Glomerular visceral epithelial cell (primary cell): ENCODE measurements around the gene OR9Q1.
"Not testable (repeated sequence)": the region's sequence is repeated elsewhere in the genome, so short reads cannot be mapped to it uniquely, and the experiment has no call there.

ENCODE experiments used
- DNase-seq: peaks from one replicate; pipeline ENCODE4 v3.0.0-alpha.2; 2016; ENCODE audit errors: extremely low spot score

OR9Q1 gene

GRCh38 chr11:58134151-58134550 is 110.5 kb downstream of the OR9Q1 start:
- DNase-seq, result no peak

GRCh38 chr11:58135171-58135570 is 111.5 kb downstream of the OR9Q1 start:
- no peak for DNase-seq

GRCh38 chr11:58142761-58143160 is 119.1 kb downstream of the OR9Q1 start:
- no peak for DNase-seq

- DNase-seq, result no peak
Measured at GRCh38 chr11:58152781-58153180, 129.1 kb downstream of the OR9Q1 start.

- no peak for DNase-seq
Measured at GRCh38 chr11:58164389-58164788, 140.7 kb downstream of the OR9Q1 start.

- no peak for DNase-seq
Measured at GRCh38 chr11:58164990-58165389, 141.3 kb downstream of the OR9Q1 start.

GRCh38 chr11:58165504-58166106 is 141.9 kb downstream of the OR9Q1 start:
- no peak for DNase-seq

GRCh38 chr11:58177409-58178054 is 153.9 kb downstream of the OR9Q1 start:
- no peak for DNase-seq

GRCh38 chr11:58178444-58178843 is 154.8 kb downstream of the OR9Q1 start:
- DNase-seq, result no peak

GRCh38 chr11:58179648-58180047 is 156.0 kb downstream of the OR9Q1 start:
- DNase-seq, result peak; percentile 1

GRCh38 chr11:58186938-58187337 is 163.3 kb downstream of the OR9Q1 start:
- DNase-seq, result no peak

- no peak for DNase-seq
Measured at GRCh38 chr11:58188770-58189169, 165.1 kb downstream of the OR9Q1 start, which contains the start of gene OR9Q2. TSS of gene OR9Q2 (plus strand) at chr11:58189070. CDS start at chr11:58190491, 1,421 bp downstream.

- no peak for DNase-seq
Measured at GRCh38 chr11:58192229-58192628, 168.5 kb downstream of the OR9Q1 start.

- no peak for DNase-seq
Measured at GRCh38 chr11:58193391-58193790, 169.7 kb downstream of the OR9Q1 start.

- DNase-seq, result no peak
Measured at GRCh38 chr11:58195939-58196338, 172.3 kb downstream of the OR9Q1 start.

- no peak for DNase-seq
Measured at GRCh38 chr11:58199271-58199670, 175.6 kb downstream of the OR9Q1 start.

GRCh38 chr11:58204042-58204441 is 180.4 kb downstream of the OR9Q1 start, which contains the start of gene OR1S2:
TSS of gene OR1S2 (minus strand) at chr11:58204142. CDS start at chr11:58204142, 0 bp downstream.
- DNase-seq, result no peak

GRCh38 chr11:58212420-58212819 is 188.7 kb downstream of the OR9Q1 start, which contains the start of gene OR1S1:
TSS of gene OR1S1 (plus strand) at chr11:58212720.
- DNase-seq, result not testable (repeated sequence)

GRCh38 chr11:58216476-58216875 is 192.8 kb downstream of the OR9Q1 start:
- no peak for DNase-seq

- DNase-seq, result no peak
Measured at GRCh38 chr11:58222721-58223120, 199.0 kb downstream of the OR9Q1 start.

- no peak for DNase-seq
Measured at GRCh38 chr11:58227956-58228615, 204.4 kb downstream of the OR9Q1 start.
